Activated naive CD8-positive, alpha-beta T cell treated with anti-CD3 and anti-CD28 coated beads, Interleukin-2, amount 50 U/mL, for 24 hours (primary cell): Measurements from ENCODE around the gene GJA3.

ENCODE experiments used
- ATAC-seq: fragments of 150-1000 bp; cut with Tn5 transposase; one replicate; pipeline ENCODE4 v1.10.0; 2021
- DNase-seq: peaks from one replicate; pipeline ENCODE4 v3.0.0; 2021
- H3K27ac Mint-ChIP-seq: one replicate; pipeline ENCODE4 v1.8.0; 2021; ENCODE audit warnings: mild to moderate bottlenecking, mixed read lengths
- H3K27me3 Mint-ChIP-seq: one replicate; pipeline ENCODE4 v1.8.0; 2021; ENCODE audit warnings: mixed read lengths
- H3K36me3 Mint-ChIP-seq: one replicate; pipeline ENCODE4 v1.8.0; 2021; ENCODE audit warnings: low read depth, mixed read lengths
- H3K4me1 Mint-ChIP-seq: one replicate; pipeline ENCODE4 v1.8.0; 2021; ENCODE audit warnings: mixed read lengths
- H3K4me3 Mint-ChIP-seq: one replicate; pipeline ENCODE4 v1.8.0; 2021; ENCODE audit warnings: mild to moderate bottlenecking, moderate library complexity, mixed read lengths
- H3K9me3 Mint-ChIP-seq: one replicate; pipeline ENCODE4 v1.8.0; 2021; ENCODE audit warnings: mixed read lengths

The GJA3 gene

DNA sequence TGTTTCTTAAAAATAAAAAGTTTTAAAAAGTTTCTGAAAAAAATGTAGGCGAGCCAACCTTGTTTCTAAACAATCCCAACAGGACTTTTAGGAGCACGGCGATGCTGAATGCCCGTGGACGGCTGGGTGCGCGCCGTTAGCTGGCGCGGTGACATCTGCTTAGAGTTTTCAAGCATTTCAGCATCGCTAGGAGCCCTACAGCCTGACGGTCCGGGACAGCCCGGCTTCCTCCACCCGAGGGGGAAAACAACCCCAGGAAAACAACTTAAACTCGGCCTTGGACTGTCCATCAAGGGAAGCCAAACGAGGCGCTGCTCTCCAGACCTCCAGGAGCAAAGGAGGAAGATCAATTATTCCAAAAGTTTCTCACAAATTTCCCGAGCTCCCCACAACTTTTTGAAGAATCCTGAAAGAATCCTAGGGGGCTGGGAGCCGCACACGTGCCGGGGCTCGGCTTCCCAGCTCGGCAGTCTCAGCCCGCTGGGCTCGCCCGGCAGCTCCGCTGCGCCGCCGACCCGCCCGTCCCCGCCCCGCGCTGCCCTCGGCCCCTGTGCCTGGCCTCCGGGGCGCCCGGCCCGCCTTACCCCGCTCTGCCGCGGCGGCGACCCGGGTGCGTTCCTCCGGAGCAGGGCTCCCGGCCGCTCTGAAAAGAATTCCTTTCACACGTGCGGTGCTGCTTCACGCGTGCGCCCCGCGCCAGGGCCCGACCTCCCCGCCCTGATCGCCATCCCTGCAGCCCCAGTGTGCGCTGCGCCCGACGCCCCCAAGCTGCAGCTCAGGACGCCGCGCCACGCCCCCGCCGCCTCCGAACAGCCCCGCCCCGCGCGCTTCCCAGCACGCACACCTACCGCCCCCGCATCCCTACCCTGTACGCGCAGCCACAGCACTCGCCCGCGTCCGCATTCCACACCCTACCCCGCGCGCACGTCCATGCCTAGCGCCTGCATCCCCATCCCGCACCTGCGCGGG lies at the start of gene GJA3:
Gene GJA3, minus strand, starts transcription at position 747 of the 969 bp plus-strand sequence. CDS start 17,764 bp downstream, outside the sequence.
- peaks cover 20% of the 10 kb centered on the region for H3K4me1 Mint-ChIP-seq
- peak; percentile 57 for DNase-seq
- no peaks in the 10 kb centered on the region for H3K9me3 Mint-ChIP-seq
- peak within 1 kb of the TSS; percentile 79 for H3K4me3 Mint-ChIP-seq
- no peak within 1 kb of the TSS for H3K27ac Mint-ChIP-seq
- no peaks in the 10 kb centered on the region for H3K36me3 Mint-ChIP-seq
- ATAC-seq: peak; percentile 50
- H3K27me3 Mint-ChIP-seq: peaks cover 40% of the 10 kb centered on the region

DNA sequence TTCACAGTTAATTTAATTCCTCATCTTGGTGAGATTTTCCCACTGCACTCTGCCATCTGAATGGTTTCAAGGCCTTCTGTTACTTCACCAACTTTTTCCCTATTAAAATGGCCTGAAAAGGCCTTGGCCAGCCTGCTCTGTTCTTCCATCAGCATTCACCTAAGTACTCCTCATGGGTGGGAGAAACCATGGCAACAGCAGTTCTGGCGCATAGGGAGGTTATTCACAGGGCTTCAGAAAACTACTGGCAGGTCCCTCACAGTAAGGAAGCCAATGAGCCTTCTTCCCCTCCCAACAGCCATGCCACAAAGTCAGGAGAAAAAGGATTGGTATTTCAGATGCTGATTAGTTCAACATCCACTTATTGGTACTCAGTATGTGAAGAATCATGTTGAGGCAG lies 49.1 kb upstream of the GJA3 start:
- no peaks in the 10 kb centered on the region for H3K9me3 Mint-ChIP-seq
- H3K27ac Mint-ChIP-seq: no peak overlapping the region
- no peaks in the 10 kb centered on the region for H3K4me1 Mint-ChIP-seq
- H3K4me3 Mint-ChIP-seq: no peak overlapping the region
- ATAC-seq (no peak), DNase-seq (no peak)
- peaks cover 20% of the 10 kb centered on the region for H3K27me3 Mint-ChIP-seq
- no peaks in the 10 kb centered on the region for H3K36me3 Mint-ChIP-seq

DNA sequence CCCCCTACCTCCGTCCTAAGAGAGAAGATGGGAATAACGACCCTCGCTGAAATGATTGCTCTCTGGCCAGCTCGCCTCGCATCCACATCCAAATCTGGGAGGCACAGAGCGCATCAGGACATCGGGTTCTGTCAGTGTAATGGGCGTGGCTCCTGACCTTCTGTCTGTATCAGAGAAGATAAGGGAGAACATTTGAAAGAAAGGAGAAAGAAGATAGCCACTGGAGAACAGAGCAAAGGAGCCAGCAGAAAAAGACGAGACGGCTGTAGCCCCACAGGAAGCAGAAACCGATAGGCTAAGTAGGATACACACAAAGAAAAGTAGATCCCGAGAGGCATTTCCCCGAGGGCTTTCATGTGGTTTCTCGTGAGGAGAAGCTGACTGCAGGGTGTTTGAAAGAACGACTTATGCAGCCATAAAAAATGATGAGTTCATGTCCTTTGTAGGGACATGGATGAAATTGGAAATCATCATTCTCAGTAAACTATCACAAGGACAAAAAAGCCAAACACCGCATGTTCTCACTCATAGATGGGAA lies 45.9 kb upstream of the GJA3 start:
- Mint-ChIP-seq H3K4me1 (no peaks in the 10 kb centered on the region), H3K4me3 (no peak overlapping the region), H3K9me3 (peaks cover 2% of the 10 kb centered on the region), H3K27ac (no peak overlapping the region), H3K36me3 (no peaks in the 10 kb centered on the region), H3K27me3 (peaks cover 25% of the 10 kb centered on the region)
- DNase-seq: no peak
- ATAC-seq: no peak

DNA sequence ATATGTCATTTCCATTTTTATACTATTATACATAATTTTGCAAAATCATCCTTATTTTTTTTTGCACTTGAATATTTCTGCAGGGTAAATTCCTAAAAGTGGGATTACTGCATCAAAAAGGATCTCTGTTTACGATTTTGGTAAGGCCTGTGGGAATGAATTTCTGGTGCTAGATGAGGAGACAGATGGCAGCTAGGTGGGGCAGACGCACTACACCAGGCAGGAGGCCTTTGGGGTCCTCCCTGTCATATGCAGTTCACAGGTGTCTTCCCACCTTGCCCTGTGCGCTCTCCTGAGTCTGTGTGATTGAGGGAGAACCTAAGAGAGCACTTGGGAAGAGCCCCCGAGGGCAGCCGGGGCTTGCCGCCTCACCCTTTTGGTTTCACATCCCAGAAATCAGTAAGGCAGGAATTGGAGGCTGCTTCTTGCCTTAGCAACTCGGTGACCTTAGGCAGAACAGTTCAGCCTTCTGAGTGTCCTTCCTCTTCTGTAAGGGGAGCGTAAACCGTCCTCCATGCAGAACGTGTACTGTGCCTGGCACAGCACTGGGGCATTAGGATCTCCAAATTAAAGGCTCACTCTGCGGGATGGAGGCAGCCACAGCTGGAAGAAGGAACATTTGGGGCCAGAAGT lies 45.3 kb upstream of the GJA3 start:
- Mint-ChIP-seq H3K4me1 (no peaks in the 10 kb centered on the region), H3K4me3 (no peak overlapping the region), H3K36me3 (no peaks in the 10 kb centered on the region), H3K9me3 (peaks cover 4% of the 10 kb centered on the region), H3K27ac (no peak overlapping the region), H3K27me3 (peaks cover 28% of the 10 kb centered on the region)
- ATAC-seq (no peak), DNase-seq (no peak)

DNA sequence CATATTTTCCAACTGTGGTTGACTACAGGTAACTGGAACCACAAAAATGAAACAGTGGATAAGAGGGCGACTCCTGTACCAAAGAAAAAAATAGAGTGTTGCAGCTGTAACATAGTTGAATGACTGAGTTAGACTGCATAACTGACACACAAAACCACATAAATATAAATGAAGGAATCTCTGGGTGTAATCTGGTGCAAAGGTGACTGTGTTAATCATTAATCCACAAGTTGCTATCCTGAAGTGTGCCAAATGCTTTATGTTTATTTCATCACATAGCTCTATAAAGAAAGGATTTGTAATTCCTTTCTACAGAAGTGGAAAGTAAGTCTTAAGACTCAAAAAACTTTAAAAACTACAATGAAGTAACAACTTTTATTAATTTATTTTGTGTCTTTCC lies 37.9 kb upstream of the GJA3 start:
- DNase-seq (no peak), ATAC-seq (no peak)
- peaks cover 16% of the 10 kb centered on the region for H3K4me1 Mint-ChIP-seq
- H3K4me3 Mint-ChIP-seq: no peak overlapping the region
- no peaks in the 10 kb centered on the region for H3K36me3 Mint-ChIP-seq
- H3K27me3 Mint-ChIP-seq: peaks cover 49% of the 10 kb centered on the region
- no peak overlapping the region for H3K27ac Mint-ChIP-seq
- H3K9me3 Mint-ChIP-seq: peaks cover 4% of the 10 kb centered on the region

DNA sequence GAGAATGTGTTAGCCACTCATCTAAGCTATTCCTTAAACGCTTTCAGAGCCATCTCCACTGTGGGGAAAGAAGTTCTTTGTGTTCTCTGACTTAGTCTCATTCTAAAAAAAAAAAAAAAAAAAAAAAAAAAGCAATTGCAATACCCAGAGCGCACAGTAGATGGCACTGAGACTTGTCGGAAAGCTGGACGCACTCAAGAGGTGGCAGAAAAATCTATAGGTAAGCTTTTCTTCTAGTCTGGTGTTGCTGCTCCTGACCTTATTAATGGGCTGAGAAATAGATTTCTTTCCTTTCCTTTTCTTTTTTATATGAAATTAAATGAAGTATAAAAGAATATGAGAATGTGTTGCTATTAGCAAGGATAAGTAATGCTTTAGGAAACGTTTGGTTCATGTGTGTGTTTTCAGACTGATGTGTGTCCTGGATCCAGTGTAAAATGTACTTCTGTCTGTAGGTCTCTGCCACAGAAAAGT lies 36.5 kb upstream of the GJA3 start:
- Mint-ChIP-seq H3K4me3 (no peak overlapping the region), H3K4me1 (peaks cover 22% of the 10 kb centered on the region), H3K36me3 (no peaks in the 10 kb centered on the region), H3K9me3 (peaks cover 4% of the 10 kb centered on the region), H3K27ac (no peak overlapping the region), H3K27me3 (peaks cover 49% of the 10 kb centered on the region)
- DNase-seq (no peak), ATAC-seq (no peak)

DNA sequence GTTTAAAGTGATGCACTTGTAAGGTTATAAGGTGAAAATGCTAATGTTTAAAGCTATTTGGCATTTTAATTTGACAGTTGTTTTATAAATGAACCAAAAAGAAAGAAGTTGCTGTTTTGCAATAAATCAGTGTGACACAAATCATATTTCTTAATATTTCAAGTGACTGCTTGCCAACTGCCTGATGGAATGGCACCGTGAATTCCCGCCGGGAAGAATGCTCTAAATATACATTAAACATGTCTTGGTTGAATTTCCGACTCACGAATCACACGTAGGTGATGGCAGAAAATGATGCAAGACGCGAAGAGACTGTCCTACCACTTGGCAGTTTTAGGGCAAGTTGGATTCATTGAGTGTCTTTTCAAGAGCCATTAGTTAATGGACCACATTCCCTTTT lies 34.9 kb upstream of the GJA3 start:
- Mint-ChIP-seq H3K9me3 (no peaks in the 10 kb centered on the region), H3K36me3 (no peaks in the 10 kb centered on the region), H3K27ac (no peak overlapping the region), H3K27me3 (peaks cover 61% of the 10 kb centered on the region), H3K4me1 (peaks cover 30% of the 10 kb centered on the region), H3K4me3 (no peak overlapping the region)
- DNase-seq: no peak
- ATAC-seq: no peak

DNA sequence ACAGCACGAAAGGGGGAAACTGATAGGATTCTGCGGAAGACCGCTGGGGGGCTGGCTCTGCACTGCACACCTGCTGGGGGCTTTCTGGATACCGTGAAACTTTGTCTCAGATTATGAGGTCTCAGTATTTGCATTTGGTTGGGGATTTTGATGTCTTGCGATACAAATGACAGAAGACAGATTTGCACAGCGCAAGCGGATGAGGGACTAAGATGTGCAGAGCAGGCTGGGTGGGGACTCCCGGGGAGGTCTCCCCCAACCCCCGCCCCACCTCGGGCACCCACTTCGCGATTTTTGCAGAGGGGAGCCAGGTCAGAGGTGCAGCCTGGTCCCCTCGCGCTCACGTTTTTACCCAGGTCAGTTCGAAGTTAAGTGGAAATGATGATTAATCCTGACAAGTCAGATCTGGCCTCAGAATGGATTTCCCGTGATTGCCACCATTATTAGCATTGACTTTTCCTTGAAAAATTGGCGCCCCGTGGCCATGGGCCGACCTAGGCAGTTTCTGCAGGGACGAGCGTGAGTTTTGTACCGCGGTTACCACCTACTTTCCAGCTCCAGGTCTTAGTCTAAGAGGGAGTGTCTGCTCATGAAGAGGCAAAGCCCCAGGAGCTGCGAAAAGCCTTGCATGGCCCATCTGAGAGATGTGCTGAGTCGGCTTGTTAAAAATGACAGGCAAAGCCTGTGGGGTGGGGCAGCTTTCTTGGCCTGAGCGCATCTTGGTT lies 33.2 kb upstream of the GJA3 start:
- H3K36me3 Mint-ChIP-seq: no peaks in the 10 kb centered on the region
- peak; percentile 16 for DNase-seq
- H3K4me1 Mint-ChIP-seq: peaks cover 32% of the 10 kb centered on the region
- H3K27me3 Mint-ChIP-seq: peaks cover 56% of the 10 kb centered on the region
- H3K27ac Mint-ChIP-seq: peak overlapping the region; percentile 15
- peak overlapping the region; percentile 59 for H3K4me3 Mint-ChIP-seq
- peak; percentile 42 for ATAC-seq
- no peaks in the 10 kb centered on the region for H3K9me3 Mint-ChIP-seq

DNA sequence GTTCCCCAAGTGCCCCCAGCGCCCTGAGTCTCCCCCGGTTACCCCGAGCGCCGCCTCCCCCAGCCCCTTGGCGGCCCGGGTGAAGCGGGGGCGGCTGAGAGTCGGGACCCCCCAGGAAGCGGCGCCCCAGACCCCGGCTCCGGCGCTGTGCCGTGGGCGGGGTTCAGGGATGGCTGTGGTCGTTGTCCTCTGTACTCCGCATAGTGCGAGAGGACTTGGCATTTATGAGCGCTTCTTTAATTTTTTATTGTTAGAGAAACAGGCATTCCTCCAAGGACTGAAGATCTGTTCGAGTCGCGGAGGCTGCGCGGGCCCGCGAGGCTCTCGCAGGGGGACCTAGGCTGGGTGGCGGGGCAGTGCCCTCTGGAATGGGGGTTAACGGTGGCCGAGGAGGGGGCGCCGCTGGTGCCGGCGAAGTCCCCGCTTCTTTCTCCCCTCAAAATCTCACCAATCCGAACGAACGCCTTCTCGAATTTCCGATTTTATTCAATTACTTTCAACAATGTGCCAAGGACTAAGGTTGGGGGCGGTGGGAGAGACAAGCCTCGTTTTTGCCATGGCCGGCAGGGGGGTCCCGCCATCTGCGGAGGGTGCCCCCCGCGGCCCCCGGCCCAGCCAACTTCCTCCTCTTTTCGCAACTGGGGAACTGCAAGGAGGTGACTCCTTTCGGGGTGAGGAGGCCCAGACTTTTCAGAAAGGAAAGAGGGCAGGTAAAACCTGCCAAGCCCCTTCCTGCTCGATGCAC lies 32.5 kb upstream of the GJA3 start:
- Mint-ChIP-seq H3K4me1 (peaks cover 32% of the 10 kb centered on the region), H3K4me3 (peak overlapping the region; percentile 59), H3K36me3 (no peaks in the 10 kb centered on the region), H3K9me3 (no peaks in the 10 kb centered on the region), H3K27me3 (peaks cover 56% of the 10 kb centered on the region), H3K27ac (no peak overlapping the region)
- no peak for DNase-seq
- no peak for ATAC-seq

DNA sequence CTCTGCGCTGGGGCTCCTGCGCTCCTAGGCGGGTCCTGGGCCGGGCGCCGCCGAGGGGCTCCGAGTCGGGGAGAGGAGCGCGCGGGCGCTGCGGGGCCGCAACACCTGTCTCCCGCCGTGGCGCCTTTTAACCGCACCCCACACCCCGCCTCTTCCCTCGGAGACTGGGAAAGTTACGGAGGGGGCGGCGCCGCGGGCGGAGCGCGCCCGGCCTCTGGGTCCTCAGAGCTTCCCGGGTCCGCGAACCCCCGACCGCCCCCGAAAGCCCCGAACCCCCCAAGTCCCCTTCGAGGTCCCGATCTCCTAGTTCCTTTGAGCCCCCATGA lies 31.9 kb upstream of the GJA3 start, which contains the start of gene GJB2:
Gene GJB2, minus strand, starts transcription at position 103 of the 326 bp plus-strand sequence. CDS start 3,357 bp downstream, outside the sequence.
- ATAC-seq: no peak
- H3K4me3 Mint-ChIP-seq: peak within 1 kb of the TSS; percentile 62
- no peaks in the 10 kb centered on the region for H3K9me3 Mint-ChIP-seq
- no peaks in the 10 kb centered on the region for H3K36me3 Mint-ChIP-seq
- H3K27ac Mint-ChIP-seq: no peak within 1 kb of the TSS
- peaks cover 32% of the 10 kb centered on the region for H3K4me1 Mint-ChIP-seq
- peaks cover 56% of the 10 kb centered on the region for H3K27me3 Mint-ChIP-seq
- DNase-seq: peak; percentile 22

DNA sequence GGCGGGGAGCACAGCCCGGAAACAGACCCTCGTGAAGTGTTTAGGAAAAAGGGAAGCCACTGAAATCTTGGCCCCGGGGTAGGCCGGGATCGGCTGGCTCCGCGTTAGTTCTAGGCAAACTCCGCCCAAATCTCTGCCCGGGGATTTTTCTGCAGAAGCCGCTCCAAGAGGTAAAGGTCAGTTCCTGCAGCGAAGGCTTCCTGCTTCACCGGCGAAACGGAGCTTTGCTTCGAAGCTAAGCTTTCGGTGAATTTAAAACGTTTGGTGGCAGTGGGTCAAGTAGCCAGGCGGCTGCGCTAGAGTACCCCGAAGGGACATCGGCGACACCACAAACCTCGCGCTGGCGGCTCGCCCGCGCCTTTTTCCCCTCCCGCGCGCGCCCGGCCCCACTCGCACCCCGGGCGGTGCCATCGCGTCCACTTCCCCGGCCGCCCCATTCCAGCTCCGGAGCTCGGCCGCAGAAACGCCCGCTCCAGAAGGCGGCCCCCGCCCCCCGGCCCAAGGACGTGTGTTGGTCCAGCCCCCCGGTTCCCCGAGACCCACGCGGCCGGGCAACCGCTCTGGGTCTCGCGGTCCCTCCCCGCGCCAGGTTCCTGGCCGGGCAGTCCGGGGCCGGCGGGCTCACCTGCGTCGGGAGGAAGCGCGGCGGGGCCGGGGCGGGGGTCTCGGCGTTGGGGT lies 31.4 kb upstream of the GJA3 start:
- Mint-ChIP-seq H3K27ac (no peak overlapping the region), H3K36me3 (no peaks in the 10 kb centered on the region), H3K4me1 (peaks cover 32% of the 10 kb centered on the region), H3K27me3 (peaks cover 56% of the 10 kb centered on the region), H3K4me3 (peak overlapping the region; percentile 62), H3K9me3 (no peaks in the 10 kb centered on the region)
- DNase-seq (peak; percentile 32), ATAC-seq (no peak)

DNA sequence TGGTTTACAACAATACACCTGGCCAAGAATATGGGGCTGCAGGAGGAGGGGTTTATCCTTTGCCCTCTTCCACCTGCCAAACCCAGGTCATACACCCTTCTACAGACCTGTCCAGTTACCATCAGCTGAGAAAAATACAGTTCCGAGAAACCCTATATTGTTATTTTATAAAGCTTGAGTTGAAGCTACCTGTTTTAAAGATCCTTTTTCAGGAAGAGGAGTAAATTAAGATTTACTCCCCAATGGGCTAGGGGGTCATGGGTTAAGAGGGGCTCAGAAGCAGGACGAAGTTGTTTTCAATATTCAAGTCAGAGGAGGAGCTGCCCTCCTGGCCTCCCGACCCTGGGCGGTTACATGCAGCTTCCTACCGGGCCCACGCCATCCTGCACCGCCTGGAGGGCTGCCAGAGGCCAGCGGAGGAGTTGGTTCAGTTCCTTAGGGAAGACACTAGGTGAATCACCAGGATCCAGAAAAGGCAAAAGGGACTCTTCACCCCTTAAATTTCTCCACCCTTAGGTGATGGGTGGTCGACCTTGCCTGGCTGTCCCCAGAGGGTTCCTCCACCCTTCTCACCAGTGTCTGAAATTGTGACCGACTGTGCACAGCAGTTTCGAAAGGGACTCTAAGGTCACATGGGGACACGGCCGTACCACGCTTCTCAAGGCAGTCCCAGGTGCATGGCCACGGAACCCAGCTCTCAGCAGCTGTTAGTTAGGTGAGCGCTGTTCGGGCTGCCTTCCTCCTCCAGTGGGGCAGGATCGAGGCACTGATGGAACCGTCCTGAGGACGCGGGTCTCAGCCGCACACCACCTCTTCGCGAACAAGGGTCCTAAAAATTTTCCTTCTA lies 30.7 kb upstream of the GJA3 start:
- ATAC-seq (no peak), DNase-seq (peak; percentile 10)
- no peaks in the 10 kb centered on the region for H3K9me3 Mint-ChIP-seq
- H3K4me3 Mint-ChIP-seq: peak overlapping the region; percentile 62
- H3K27me3 Mint-ChIP-seq: peaks cover 50% of the 10 kb centered on the region
- no peaks in the 10 kb centered on the region for H3K36me3 Mint-ChIP-seq
- peaks cover 28% of the 10 kb centered on the region for H3K4me1 Mint-ChIP-seq
- no peak overlapping the region for H3K27ac Mint-ChIP-seq
